SK-N-SH (cell line): Measurements from ENCODE around the gene SPON1. TPM values are rescaled to one million over a fixed set of nuclear protein-coding genes. Genes with fewer than 3 reads are reported as not detected.

Experiments
- CTCF ChIA-PET: fragments of 300-600, 350-600 bp; formaldehyde crosslinking; extraction: SDS; loops from one replicate; lab custom pipeline; 2021; lab: Yijun Ruan, JAX
- POLR2A ChIA-PET: fragments of 350-600 bp; sonication (Branson Sonifier 250); formaldehyde crosslinking; extraction: SDS; loops from one replicate; lab custom pipeline; 2020; ENCODE audit warnings: antibody characterized with exemption, inconsistent platforms; lab: Yijun Ruan, JAX
- DNase-seq: peaks from one replicate; pipeline ENCODE4 v3.0.0; 2012
- H2AFZ ChIP-seq: fragments of 200-600 bp; sonication (generic); 2 replicates; pipeline ENCODE4 v1.8.1; 2016; ENCODE audit warnings: antibody characterized with exemption, mild to moderate bottlenecking, low read depth
- H3F3A ChIP-seq: fragments of 200-600 bp; sonication (generic); replicated peaks from 2 replicates; pipeline ENCODE3; 2016; ENCODE audit warnings: antibody characterized with exemption, mild to moderate bottlenecking; ENCODE audit not compliant: insufficient read depth
- H3K27ac ChIP-seq, 2 experiments: fragments of 200-500 bp in 1 of 2; fragments of 200-600 bp in 1 of 2; sonication (Bioruptor generic) in 1 of 2; sonication (generic), shearing (Covaris generic) in 1 of 2; 2 replicates each; pipeline versions ENCODE4 v1.5.1 to v1.6.1; 2014 to 2016; ENCODE audit warnings: low read depth in 2 of 2, inconsistent platforms in 1 of 2, low read length in 1 of 2, mild to moderate bottlenecking in 1 of 2, mixed read lengths in 1 of 2
- H3K27me3 ChIP-seq: fragments of 200-600 bp; sonication (generic), shearing (Covaris generic); 2 replicates; pipeline ENCODE4 v1.6.1; 2016; ENCODE audit warnings: mixed run types; ENCODE audit not compliant: insufficient read depth
- H3K36me3 ChIP-seq, 2 experiments: fragments of 200-500 bp in 1 of 2; fragments of 200-600 bp in 1 of 2; sonication (Bioruptor generic) in 1 of 2; sonication (generic) in 1 of 2; replicated peaks in 1 of 2; 2 replicates each; pipeline versions ENCODE3 to v1.5.1; 2014 to 2016; ENCODE audit warnings: low read length in 1 of 2, mild to moderate bottlenecking in 1 of 2; ENCODE audit not compliant: insufficient read depth in 2 of 2, control insufficient read depth in 1 of 2
- H3K4me1 ChIP-seq, 2 experiments: fragments of 200-500 bp in 1 of 2; fragments of 200-600 bp in 1 of 2; sonication (Bioruptor generic) in 1 of 2; sonication (generic), shearing (Covaris generic) in 1 of 2; 2 replicates each; pipeline versions ENCODE4 v1.5.1 to v1.6.1; 2014 to 2016; ENCODE audit warnings: low read depth in 1 of 2, low read length in 1 of 2, mixed run types in 1 of 2; ENCODE audit not compliant: insufficient read depth in 2 of 2, control insufficient read depth in 1 of 2
- H3K4me2 ChIP-seq: fragments of 200-600 bp; sonication (generic), shearing (Covaris generic); 2 replicates; pipeline ENCODE4 v1.6.1; 2017; ENCODE audit warnings: mixed run types
- H3K4me3 ChIP-seq, 2 experiments: fragments of 200-500 bp in 1 of 2; fragments of 200-600 bp in 1 of 2; sonication (Bioruptor generic) in 1 of 2; sonication (generic), shearing (Covaris generic) in 1 of 2; 2 replicates each; pipeline versions ENCODE4 v1.5.1 to v1.8.1; 2014 to 2016; ENCODE audit warnings: low read depth in 2 of 2, inconsistent platforms in 1 of 2, low read length in 1 of 2, mild to moderate bottlenecking in 1 of 2, mixed read lengths in 1 of 2, moderate library complexity in 1 of 2
- H3K79me2 ChIP-seq: fragments of 200-600 bp; sonication (generic); 2 replicates; pipeline ENCODE4 v1.8.1; 2017; ENCODE audit warnings: mild to moderate bottlenecking; ENCODE audit not compliant: insufficient read depth
- H3K9ac ChIP-seq: fragments of 200-600 bp; sonication (generic); 2 replicates; pipeline ENCODE4 v1.6.1; 2017; ENCODE audit warnings: mixed run types
- H3K9me2 ChIP-seq: fragments of 200-600 bp; sonication (generic); 2 replicates; pipeline ENCODE4 v1.6.1; 2017; ENCODE audit warnings: mixed run types
- H3K9me3 ChIP-seq: fragments of 200-600 bp; sonication (generic); 2 replicates; pipeline ENCODE4 v1.6.1; 2017; ENCODE audit warnings: mixed run types, mild to moderate bottlenecking, moderate library complexity
- H4K20me1 ChIP-seq: fragments of 200-600 bp; sonication (generic); 2 replicates; pipeline ENCODE4 v1.6.1; 2017; ENCODE audit warnings: mild to moderate bottlenecking, mixed run types; ENCODE audit not compliant: insufficient read depth
- GATA2 ChIP-seq: sonication (generic); formaldehyde crosslinking; IDR thresholded peaks from 2 replicates; pipeline ENCODE4 v1.5.0; 2020; ENCODE audit warnings: mild to moderate bottlenecking, missing genetic modification reagents
- MXI1 ChIP-seq: IDR thresholded peaks from 2 replicates; pipeline ENCODE4 v1.6.1; 2012; ENCODE audit warnings: mild to moderate bottlenecking, low read depth, low read length, improper control_type of control experiment
- NFIC ChIP-seq: IDR thresholded peaks from 2 replicates; pipeline ENCODE4 v1.4.0; 2012; ENCODE audit warnings: borderline replicate concordance
- NRF1 ChIP-seq: IDR thresholded peaks from 2 replicates; pipeline ENCODE4 v1.6.1; 2012; ENCODE audit warnings: low read depth, mild to moderate bottlenecking, low read length
- POLR2AphosphoS5 ChIP-seq: IDR thresholded peaks from 2 replicates; pipeline ENCODE4 v1.6.1; 2012; ENCODE audit warnings: low read depth, low read length
- RAD21 ChIP-seq: IDR thresholded peaks from 2 replicates; pipeline ENCODE4 v1.6.1; 2012; ENCODE audit warnings: mild to moderate bottlenecking, low read length
- REST ChIP-seq: IDR thresholded peaks from 2 replicates; pipeline ENCODE4 v1.6.1; 2012; ENCODE audit warnings: mild to moderate bottlenecking, low read depth, low read length, moderate library complexity
- RFX5 ChIP-seq: IDR thresholded peaks from 2 replicates; pipeline ENCODE4 v1.6.1; 2012; ENCODE audit warnings: mild to moderate bottlenecking, improper control_type of control experiment, low read length
- SIN3A ChIP-seq: IDR thresholded peaks from 2 replicates; pipeline ENCODE4 v1.6.1; 2012; ENCODE audit warnings: low read depth, mild to moderate bottlenecking, low read length, moderate library complexity, borderline replicate concordance
- SMC3 ChIP-seq: IDR thresholded peaks from 2 replicates; pipeline ENCODE4 v1.6.1; 2012; ENCODE audit warnings: low read depth, low read length, improper control_type of control experiment
- YY1 ChIP-seq: IDR thresholded peaks from 2 replicates; pipeline ENCODE4 v1.4.0; 2012; ENCODE audit warnings: low read depth, mild to moderate bottlenecking
- WGBS: methylation state at CpG from one replicate; pipeline ENCODE4 v1.1.6; 2017; ENCODE audit warnings: low lambda C conversion rate; 5-methylcytosine and 5-hydroxymethylcytosine counted together
- polyA plus RNA-seq, 3 experiments: library from polyadenylated mRNA; depleted of rRNA; stranded (reverse); fragments of >200 nt; gene quantifications; 2 replicates each; pipeline ENCODE4 v1.2.3, GENCODE V29; 2012
- TF ChIP-seq, protein P1 (sequence below): IDR thresholded peaks from 2 replicates; pipeline ENCODE4; 2012
- TF ChIP-seq, protein P2 (sequence below): fragments of 200-600 bp; sonication (generic); IDR thresholded peaks from 2 replicates; pipeline ENCODE4 v1.6.1; 2017; ENCODE audit warnings: antibody characterized with exemption, mild to moderate bottlenecking, moderate library complexity

Gene SPON1
- polyA plus RNA-seq, 1 of the 3 experiments (the other 2 are of a cell fraction) = not detected

DNA sequence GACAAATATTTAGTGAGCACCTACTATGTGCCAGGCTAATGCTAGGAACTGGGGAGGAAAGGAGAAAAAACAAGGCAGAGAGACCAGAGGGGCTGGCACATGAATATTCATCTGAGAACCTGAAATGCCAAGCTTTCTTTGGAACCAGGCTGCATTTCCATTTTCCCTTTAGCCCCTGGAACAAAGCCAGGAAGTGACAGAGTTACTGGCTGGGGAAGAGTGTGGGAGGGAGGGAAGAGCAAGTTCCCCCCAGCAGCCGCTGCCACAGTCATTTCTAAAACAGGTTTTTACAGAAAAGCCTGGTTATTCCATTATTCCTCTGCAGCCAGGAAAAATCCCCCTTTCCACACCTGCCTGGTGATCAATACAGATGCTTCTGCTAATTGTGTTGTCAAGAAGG is 97.0 kb downstream of the SPON1 start (continued):
- TF ChIP-seq, protein P1, sequence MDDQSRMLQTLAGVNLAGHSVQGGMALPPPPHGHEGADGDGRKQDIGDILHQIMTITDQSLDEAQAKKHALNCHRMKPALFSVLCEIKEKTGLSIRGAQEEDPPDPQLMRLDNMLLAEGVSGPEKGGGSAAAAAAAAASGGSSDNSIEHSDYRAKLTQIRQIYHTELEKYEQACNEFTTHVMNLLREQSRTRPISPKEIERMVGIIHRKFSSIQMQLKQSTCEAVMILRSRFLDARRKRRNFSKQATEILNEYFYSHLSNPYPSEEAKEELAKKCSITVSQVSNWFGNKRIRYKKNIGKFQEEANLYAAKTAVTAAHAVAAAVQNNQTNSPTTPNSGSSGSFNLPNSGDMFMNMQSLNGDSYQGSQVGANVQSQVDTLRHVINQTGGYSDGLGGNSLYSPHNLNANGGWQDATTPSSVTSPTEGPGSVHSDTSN = no peak
- no peak for TF ChIP-seq POLR2AphosphoS5
- no peak for TF ChIP-seq MXI1
- TF ChIP-seq YY1 = no peak
- no peak for TF ChIP-seq GATA2
- no peak for TF ChIP-seq RFX5

- no peak for DNase-seq
- Histone ChIP-seq H3K27ac (no peak overlapping the region), H3K4me2 (no peak overlapping the region), H4K20me1 (no peaks in the 10 kb centered on the region), H2AFZ (no peak overlapping the region), H3K4me3 (no peak overlapping the region), H3K36me3 (no peaks in the 10 kb centered on the region), H3F3A (no peaks in the 10 kb centered on the region), H3K79me2 (no peaks in the 10 kb centered on the region), H3K9me3 (no peaks in the 10 kb centered on the region)
- POLR2A ChIA-PET = no interaction called here
- TF ChIP-seq, protein P1 = no peak
- TF ChIP-seq POLR2AphosphoS5 = no peak
- TF ChIP-seq, protein P2, sequence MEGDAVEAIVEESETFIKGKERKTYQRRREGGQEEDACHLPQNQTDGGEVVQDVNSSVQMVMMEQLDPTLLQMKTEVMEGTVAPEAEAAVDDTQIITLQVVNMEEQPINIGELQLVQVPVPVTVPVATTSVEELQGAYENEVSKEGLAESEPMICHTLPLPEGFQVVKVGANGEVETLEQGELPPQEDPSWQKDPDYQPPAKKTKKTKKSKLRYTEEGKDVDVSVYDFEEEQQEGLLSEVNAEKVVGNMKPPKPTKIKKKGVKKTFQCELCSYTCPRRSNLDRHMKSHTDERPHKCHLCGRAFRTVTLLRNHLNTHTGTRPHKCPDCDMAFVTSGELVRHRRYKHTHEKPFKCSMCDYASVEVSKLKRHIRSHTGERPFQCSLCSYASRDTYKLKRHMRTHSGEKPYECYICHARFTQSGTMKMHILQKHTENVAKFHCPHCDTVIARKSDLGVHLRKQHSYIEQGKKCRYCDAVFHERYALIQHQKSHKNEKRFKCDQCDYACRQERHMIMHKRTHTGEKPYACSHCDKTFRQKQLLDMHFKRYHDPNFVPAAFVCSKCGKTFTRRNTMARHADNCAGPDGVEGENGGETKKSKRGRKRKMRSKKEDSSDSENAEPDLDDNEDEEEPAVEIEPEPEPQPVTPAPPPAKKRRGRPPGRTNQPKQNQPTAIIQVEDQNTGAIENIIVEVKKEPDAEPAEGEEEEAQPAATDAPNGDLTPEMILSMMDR = no peak
- TF ChIP-seq, all 33 proteins: peak for 0
- CTCF ChIA-PET = no interaction called here
- Histone ChIP-seq H3K27me3 (no peaks in the 10 kb centered on the region), H3K4me1 (peaks cover 0 to 3% of the 10 kb centered on the region in 2 experiments; a peak in 1 of 4 replicates), H3K9me2 (no peaks in the 10 kb centered on the region), H3K9ac (no peak overlapping the region)
- 27% methylated on average over 3 of the region's 3 CpGs for WGBS
Measured at GRCh38 chr11:14061721-14062120, 99.2 kb downstream of the SPON1 start.

GRCh38 chr11:14065141-14065540 is 102.6 kb downstream of the SPON1 start:
- Histone ChIP-seq H3K27me3 (no peaks in the 10 kb centered on the region), H3K27ac (no peak overlapping the region), H4K20me1 (no peaks in the 10 kb centered on the region), H3K36me3 (no peaks in the 10 kb centered on the region), H3K9me2 (no peaks in the 10 kb centered on the region), H3K9me3 (no peaks in the 10 kb centered on the region), H3F3A (no peaks in the 10 kb centered on the region), H3K4me3 (no peak overlapping the region), H3K4me1 (peaks cover 0 to 3% of the 10 kb centered on the region in 2 experiments; a peak in 1 of 4 replicates), H3K79me2 (no peaks in the 10 kb centered on the region), H3K9ac (no peak overlapping the region), H3K4me2 (no peak overlapping the region), H2AFZ (no peak overlapping the region)
- ChIA-PET POLR2A (no interaction called here), CTCF (interaction anchor here (1.6 kb wide), 1 partner anchor 10 kb away, joined by 3 read pairs; no protein-coding TSS in a partner anchor)
- 29% methylated on average over 8 of the region's 8 CpGs for WGBS
- no peak for DNase-seq
- TF ChIP-seq REST (no peak), RAD21 (no peak), NFIC (no peak), SIN3A (no peak), NRF1 (no peak), MXI1 (no peak), SMC3 (no peak)
- TF ChIP-seq, protein P1 = no peak
- TF ChIP-seq, protein P2 = no peak
